Measurements from ENCODE around the gene GRID1.

Gene GRID1

DNA sequence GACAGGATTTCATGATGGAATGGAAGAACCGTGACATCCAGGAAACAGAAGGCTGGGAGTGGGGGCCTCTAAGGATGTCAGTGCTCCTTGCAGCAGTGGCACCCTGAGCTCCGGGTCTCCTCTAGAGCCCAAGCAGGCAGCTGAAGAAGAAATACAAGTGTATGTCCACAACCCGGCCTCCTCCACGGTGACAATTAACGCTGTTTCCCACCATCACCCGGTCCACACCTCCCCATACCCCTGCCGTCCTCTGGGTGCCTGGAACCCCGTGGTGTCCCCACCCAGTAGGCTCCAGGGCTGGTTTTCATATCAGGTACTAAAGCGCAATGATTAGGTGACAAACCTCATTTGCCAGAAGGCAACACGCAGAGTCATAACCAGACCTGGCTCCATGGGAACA lies 30.3 kb downstream of the GRID1 start:
- no peak for DNase-seq (ENCODE audit: low spot score)

DNA sequence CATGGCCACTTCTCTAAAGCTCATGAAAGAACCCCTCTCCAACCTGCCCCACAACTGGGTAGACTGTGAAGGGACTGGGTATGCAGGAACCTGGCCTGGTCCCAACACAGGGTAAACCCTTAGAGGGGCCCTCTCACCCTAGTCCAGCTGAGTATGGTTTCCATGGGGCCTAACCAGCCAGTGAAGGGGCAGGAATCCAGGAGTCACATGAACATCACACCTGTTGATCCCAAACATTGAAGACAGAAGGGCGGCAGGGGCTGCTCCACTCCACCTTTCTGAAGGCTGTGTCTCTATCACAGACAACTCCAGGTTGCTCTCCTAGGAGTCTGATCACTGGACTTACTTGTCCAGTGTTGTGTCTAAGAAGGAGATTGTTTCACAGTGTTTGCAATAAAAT lies 30.8 kb downstream of the GRID1 start:
- no peak for DNase-seq (ENCODE audit: low spot score)

DNA sequence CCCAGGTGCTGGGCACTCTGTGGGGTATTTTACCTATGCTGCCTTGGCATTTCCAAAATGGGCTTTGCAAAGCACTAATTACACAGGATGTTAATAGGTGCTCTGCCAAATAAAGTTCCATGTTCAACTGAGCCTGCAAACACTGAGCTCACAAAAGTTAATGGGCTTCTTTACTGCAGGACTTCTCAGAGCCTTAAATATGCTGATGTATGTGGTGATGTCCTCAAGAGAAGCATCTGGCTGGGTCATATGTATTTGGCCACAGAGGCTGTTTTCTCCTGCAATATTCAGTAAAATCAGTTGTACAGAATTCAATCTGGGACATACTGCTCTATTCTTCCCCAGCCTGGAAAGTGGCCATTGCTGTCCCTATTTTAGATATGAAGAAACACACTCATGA lies 31.3 kb downstream of the GRID1 start:
- no peak for DNase-seq (ENCODE audit: low spot score)

DNA sequence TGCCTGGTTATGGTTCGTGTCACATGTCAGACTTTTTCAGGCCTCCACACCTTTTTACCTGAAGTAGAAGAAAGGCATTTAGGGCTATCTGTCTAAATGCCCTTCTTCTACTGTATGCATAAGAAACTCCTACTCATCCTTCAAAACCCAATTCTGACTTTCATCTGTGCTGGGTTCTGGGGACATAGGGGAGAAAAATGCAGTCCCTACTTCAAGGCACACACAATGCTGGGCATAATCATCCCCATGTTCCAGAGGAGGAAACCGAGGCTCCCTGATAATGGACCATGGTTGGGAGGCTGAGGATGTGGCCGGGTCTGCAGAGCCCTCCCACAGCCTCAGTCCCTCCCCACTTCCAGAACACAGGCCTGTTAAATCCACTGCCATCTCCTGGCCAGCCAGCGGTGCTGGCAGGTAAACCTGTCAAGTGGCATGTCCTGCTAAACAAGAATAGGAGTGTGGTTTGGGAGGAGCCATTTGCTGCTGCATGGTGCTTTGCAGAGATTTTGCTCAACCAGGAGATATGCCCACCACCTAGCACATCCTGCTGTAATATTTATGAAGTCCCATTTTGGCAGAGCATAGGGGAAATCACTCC lies 32.0 kb downstream of the GRID1 start:
- DNase-seq (ENCODE audit: low spot score): no peak

DNA sequence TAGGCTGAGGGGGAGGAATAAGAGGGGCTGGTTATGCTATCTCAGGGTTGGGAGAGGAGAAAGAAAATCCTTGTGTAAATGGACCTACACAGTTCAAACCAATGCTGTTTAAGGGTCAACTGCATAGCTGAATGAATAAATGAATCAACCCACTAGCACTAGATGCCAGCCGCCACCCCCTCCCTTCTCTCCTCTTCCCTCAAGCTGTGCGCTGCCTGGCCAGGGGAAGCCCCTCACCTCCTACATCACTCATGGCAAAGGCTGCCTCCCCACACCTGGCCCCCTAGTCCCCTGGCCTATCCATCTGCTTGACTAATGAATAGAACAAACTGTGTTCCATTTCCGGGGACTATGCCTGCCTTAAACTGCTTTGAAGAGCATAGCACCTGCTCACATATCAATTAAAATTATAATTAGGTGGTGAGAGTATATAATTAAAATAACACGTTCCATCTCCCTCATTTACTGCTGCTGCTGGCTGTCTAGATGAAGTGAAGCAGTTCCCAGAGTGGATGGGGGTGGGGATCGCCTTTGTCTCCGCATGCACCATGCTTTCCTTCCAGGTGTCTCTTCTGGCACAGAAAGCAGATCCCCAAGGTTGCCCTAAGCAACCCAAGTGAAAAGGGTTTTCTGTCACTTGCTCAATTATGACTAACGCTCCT lies 32.6 kb downstream of the GRID1 start:
- no peak for DNase-seq (ENCODE audit: low spot score)

DNA sequence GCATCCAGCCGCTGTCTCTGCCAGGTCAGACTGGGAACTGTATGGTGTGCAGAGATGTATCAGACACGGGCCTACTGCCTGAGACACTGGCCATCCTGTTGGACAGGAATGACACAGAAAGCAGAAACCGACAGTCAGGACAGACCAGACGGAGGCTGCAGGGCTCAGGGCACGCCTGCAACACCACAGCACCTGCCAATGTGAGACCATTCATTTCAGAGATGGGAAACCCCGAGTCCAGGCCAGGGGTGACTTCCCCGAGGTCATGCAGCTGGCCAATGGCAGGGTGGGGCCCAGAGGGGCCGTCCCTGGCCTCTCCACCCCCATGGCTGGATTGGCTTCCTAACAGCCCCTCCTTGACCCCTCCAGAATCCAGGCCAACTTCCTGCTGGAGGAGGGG lies 34.7 kb downstream of the GRID1 start:
- DNase-seq (ENCODE audit: low spot score): no peak

DNA sequence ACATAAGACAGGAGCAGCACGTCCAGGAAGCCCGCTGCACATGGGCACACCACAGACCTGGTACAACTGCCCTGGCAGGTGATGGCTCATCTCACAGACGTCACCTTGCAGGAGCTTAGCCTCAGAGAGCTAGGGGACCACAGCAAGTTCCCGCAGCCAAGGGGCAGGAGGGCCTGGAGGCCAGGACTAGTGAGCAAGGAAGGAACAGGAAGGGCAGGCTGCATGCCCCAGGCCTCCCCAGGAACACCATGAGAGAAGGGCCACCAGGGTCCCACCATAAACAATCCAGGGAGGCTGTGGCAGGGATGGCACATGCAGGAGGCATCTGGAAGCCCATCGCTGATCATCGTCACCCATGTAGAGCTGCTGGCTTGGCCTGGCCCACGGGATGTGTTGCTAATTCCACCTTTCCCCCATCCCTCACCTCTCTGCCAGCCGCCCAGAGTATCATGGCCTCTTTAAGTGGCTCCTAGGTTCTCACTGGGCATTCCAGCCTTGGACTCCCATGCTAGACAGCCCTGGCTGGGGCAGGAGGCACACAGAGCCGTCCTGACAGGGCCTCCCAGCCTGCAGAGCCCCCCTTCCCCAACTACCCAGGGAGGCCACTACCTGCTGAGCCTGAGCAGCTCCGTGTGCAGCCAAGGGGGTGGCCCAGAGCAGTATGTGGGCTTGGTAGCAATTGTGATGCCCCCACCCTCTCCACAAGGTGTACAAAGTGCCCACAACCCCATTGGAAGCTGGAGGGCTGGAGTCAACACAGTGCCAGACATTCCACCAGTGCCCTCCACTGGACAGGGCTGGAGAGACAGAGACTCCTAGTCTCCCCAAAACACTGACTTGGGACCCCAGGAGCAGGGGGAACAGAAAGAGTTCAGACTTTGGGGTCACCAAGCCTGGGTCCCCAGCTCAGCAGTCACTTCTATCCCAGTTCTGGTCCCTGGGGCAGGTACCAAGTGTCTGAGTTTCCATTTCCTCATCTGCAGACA lies 35.5 kb downstream of the GRID1 start:
- DNase-seq (ENCODE audit: low spot score): no peak

DNA sequence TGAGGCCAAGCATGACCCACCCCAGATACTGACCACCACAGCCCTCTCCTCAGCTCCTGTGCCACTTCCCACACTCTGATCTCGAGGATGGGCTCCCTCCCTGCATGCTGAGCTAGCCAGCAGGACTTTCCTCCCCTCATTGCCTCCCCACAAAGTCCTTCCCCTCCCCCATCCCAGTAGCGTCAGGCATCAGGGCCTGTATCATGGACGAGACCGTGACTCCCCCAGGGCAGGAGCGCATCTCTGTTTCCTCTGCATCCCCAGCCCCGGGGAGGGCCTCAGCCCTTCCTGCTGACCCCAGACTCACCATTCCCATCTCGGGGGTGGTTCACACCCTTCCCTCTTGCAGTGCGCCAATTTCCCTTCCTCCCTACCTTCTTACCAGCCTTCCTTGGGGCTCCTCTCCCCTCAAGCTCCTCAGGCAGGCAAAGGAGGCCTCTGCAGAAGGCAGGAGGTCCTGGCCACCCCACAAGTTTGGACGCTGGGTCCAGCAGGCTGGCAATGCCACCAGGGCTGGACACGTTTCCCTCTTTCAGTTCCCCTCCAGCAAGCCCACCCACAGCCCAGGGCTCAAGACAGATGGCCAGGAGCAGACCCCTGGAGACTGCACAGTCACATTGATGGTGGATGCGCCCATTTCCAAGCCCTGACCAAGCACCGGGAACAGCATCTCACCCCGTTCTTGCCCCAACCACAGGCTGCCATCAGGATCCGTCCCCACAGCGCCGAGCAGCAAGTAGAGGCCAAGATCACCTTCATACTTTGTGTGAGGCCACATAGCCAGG lies 36.5 kb downstream of the GRID1 start:
- no peak for DNase-seq (ENCODE audit: low spot score)

DNA sequence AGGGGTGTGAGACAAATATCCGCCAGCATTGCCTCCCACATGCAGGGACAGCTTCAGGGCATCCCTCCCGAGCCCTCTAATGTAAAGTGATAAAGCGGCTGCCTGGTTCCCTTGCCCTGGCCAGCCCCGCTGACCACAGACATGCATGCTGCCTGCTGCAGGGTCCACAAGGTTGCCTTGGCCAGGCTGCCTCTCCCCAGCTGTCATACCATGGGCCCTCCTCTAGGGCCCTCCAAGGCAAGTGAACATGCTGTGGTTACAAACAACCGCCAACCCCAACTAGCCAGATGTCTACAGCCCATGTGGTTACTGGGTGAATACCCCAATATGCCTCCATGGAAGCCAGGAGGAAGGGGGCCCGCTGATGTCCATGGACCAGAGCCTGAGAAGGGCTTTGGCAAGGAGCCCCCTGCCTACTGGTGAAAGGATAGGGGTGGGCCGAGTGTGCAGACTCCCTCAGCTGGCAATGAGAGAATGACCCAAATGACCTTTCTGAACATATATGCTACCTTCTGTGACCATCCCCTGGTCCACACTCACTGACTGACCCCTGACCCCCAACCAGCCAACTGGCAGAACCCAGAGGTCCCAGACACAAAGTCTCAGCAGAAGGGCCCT lies 37.4 kb downstream of the GRID1 start:
- DNase-seq (ENCODE audit: low spot score): no peak

DNA sequence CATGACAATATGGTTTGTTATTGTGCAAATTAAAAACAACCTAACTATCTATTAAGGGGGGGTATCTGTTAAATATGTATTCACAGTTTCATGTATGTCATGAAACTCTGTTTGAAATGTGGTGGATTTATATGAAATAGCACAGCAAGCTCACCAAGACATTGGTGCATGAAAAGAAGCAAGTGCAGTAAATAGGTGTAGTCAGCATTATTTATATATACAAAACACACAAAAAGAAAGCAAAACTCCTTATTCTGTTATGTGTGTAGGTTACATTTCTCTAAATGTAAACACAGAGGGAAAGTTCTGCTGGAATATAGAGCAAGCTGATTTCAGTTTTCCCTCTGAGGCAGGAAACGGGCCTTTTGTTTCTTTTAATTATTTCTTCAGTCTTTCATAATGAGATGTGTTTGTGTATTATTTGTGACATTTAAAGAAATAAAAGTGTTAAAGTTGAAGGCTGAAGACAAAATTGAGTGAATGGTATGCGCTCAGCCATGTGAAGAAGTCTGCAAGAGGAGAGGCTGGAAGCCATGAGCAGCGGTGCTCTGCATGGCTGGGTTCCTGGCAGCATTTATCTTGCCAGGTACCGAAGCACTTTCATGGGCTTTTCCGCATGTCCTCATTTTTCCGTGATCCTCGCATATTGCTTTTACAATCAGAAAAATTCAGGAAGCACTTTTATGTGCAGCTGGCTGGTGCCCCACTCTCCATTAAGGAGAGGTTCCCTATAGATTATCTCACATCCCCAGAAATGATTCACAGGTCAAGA lies 38.5 kb downstream of the GRID1 start:
- DNase-seq (ENCODE audit: low spot score): no peak

DNA sequence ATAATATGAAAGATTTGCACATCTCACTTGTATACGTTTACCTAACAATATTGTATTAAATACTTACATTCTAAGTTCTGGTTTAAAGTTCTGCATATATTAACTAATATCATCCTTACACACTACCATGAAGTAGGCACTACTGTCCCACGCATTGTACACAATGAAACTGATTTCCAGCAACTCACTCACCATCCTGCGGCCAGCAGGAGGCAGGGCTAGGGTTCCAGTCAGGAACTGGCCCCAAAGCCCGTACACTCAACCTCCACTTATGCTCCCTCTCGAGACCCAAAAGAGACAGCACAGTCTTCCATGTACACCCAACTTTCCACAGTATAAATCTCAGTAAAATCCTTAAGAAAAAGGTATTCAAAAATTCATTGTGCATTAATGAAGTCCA lies 41.4 kb downstream of the GRID1 start:
- no peak for DNase-seq (ENCODE audit: low spot score)

DNA sequence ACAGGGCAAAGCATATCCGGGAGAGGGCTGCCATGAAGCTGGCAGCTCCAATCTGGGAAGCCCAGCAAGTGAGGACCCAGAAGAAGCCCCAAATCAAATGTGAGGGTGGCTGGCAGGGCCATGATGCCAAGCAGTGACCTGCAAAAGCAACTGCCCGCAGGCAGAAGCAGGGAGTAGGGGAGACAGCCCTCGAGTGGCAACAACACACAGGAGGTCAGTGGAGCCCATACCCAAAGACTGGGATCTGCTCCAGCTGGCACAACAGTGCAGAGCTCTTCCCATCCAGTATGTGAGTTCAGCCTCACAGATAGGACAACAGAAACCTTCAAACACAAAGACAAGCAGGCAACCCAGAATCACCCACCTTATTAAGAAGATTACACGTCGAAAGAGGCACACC lies 45.0 kb downstream of the GRID1 start:
- DNase-seq (ENCODE audit: low spot score): no peak

DNA sequence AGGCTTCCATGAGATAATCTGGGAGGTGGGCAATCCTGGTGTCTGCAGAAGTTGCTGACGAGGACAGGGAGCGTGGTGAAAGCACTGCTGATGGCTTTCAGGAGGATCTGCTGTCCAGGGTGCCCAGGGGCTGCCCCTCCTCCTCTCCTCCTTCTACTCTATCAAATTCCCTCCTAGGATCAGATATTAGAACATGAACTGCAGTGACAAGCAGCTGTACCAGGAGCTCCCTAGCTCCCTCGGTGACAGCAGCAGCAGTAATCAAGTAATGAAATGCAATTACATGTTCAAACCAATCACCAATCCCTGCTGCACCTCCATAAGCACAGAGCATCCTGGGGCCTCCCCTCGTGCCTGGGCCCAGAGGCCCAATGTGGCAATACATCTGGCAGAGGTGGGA lies 46.9 kb downstream of the GRID1 start:
- no peak for DNase-seq (ENCODE audit: low spot score)

DNA sequence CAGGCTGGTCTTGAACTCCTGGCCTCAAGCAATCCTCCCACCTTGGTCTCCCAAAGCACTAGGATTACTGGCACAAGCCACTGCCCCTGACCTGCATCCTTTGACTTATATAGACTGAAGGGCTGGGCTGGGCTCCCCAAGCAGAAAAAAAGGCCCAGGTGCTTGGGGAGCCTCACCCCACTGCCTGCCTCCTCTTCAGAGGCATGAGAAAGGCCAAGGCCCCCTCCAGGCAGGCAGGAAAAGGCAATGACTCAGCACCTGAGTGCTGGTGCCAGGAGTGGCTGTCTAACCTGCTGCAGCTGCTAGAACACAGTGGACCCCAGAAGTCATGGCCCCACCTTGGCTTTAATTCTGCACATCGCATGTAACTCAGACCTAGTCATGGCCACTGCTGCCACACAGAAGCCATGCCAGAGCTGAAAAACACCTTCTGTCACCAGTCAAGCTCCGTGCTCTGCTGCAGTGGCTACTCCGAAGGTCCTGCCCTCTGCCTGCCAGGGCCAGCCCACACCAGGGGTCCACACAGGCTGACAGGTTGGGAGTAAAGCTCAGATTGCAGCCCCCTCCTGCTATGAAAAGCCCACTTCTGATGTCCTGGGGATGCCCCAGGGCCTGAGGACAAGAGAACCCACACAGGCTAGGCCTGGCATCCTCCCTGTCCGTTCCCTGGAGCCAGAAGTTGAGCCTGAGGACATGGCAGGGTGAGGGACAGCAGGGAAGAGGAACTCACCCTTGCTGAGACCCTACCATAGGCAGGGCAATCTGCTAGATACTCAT lies 48.5 kb downstream of the GRID1 start:
- no peak for DNase-seq (ENCODE audit: low spot score)

DNA sequence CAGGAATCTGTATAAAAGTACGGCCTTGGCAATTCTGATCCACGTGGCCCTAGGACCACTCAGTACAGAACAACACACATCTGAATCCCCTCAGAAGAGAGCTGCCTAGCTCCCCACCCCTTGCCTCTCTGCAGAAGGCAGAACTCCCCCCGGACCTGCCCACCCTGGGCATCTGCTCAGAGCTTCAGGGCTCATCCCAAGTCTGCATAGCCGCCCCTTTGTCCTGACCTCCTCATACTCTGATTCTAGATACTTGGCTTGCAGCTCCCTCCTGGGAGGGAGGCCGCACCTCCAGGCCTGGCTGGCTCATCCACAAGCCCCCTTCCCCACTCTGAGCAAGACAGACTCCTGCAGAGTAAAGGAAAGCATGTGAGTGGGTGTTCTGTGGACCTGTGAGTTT lies 49.6 kb downstream of the GRID1 start:
- no peak for DNase-seq (ENCODE audit: low spot score)

DNA sequence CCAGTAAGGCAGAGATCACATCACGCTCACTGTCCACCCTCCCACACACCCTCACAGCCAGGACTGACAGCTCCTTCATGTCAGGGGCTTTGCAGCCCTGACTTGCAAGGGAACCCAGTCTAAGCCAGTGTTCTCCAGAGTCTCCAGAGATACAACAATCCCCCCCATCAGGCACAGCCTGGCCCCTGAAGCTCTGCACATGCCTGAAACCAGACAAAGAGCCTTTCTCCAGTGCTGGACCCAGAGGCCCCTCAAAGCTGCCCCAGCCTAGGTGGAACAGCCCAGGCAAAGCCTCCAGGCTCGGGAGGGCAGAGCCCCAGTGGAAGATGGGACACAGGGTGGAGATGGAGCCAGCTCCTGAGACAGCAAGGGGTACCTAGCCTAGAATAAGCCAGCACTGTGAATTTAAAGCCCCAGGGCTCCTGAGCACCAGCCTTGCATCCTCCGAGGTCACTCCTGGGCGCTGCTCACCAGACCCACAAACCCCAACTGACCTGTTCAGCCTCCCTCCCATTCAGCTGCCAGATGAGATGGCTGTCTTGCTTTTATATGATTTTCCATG lies 50.2 kb downstream of the GRID1 start:
- DNase-seq (ENCODE audit: low spot score): no peak

DNA sequence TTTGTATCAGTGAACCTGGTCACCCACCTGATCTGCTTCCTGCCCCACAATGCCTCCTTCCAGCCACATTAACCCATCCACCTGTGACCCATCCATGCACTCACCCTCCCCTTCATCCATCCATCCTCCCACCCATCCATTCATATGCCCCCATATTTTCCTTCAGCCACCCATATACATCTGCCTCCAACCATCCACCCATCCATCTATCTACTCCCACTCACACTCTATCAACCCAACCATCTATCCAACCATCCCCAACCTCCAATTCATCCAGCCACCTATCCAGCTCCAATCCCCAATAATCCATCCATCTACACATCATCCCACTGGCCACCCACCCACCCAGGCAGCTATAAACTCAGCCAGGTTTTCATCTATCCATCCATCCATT lies 51.0 kb downstream of the GRID1 start:
- DNase-seq (ENCODE audit: low spot score): no peak

DNA sequence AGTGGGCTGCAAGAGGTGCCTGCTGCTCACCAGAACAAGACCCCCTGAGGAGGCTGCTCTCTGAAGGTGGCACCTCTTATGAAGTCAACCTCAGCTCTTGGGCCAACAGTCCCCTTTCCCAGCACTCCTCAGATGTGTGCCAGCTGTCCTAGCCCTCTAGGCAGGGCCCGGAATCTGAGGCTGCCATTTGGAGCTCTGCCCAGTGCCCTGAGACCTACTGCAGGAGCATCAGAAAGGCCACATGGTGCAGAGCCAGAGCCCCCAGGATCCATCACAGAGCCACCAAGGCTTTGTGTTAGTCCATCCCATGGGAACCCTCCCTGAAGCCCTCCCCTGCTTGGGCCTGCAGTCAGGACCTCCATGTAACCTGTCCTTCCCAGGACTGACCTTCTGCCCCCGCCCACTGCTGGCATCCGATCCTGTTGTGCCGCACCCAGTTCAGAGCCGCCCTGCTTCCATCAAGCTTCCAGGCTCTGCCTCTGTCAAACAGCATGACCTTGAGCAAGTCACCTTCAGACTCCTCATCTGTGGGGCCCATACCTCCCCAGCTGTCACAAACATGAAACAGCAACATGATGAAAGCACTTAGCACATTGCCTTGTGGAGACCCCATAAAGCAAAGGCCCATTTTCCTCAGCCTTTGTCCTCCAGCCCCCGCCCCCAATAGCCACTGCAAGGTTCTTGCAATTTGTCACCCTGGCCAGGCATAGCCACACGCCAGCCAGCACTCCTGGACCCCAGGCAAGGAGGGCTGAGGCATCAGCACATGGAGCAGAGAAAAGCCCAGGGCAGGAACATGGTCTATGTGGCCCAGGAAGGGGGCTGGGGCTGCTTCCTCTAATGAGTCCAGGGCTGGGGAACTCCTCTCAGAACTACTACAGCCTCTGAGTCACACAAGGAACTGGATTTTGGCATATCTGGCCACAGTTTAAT lies 51.7 kb downstream of the GRID1 start:
- DNase-seq (ENCODE audit: low spot score): no peak

DNA sequence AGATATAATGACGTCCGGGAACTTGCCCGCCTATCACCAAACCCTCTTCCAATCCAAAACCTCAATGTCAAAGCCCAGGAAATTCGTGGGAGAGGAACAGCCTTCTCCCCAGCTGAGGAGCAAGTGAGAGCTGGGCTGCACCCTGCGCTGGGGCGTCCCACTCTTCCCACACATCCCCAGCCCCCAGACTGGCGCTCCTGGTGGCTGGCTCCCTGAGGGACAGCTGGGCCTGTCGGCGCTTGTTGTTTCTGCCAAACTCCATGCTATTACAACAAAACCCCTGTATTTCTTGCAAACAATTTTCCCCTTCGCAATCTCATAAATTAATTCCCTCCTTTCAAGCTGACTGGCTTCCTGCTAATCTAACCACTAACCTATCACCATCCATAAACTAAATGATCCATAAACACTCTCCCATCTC lies 53.0 kb downstream of the GRID1 start:
- no peak for DNase-seq (ENCODE audit: low spot score)

Data from HuH-7.5 (cell line).